GM20431 (cell line): ENCODE results near the gene VASN.

Experiments used
- in situ Hi-C: fragments of 300-500 bp; cut with MseI, MboI; formaldehyde crosslinking; loops from one replicate; pipeline ENCODE4 v1.15.0; 2020; ENCODE audit warnings: low sequenced_read_pairs; ENCODE audit not compliant: unreplicated experiment

Gene VASN

DNA sequence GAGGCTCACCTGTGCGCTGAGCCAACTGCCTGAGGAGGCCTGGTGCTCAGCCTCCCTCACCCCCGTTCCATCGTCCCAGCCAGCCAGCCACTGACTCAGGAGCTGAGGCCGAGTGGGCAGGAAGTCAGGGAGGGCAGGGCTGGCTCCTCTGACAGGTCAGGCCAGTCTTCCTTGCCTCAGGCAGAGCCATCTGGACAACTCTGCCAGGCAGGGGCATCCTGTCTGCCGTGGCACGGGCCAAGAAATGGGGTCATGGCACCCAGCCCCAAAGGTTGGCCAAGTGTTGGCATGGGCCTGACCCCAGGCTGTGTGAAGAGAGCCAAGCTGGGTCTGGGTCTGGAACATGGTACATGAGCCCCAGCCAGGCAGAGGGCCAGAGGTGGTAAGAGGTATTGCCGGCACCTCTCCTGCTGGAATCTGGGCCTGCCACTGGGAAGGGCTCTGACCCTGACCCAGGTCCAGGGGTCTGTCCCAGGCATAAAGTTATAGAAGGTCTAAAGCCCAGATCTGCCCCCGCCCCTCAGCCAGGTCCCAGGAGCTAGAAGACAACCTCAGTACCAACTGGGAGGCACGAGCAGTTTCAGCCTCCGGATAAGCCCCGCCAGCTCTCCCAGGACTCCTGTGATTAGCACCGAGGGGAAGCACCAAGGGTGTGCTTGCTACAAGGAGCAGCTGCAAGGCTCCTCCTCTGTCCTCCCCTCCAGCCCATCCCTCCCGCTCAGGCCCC is 2.5 kb upstream of the VASN start:
- in situ Hi-C loops: no loop called here

GRCh38 chr16:4370151-4370550 is 1.5 kb upstream of the VASN start:
- in situ Hi-C loops: no loop called here

GRCh38 chr16:4370570-4371356 is 885 bp upstream of the VASN start:
- in situ Hi-C loops: no loop called here

- in situ Hi-C loops: no loop called here
These were observed 441 bp downstream of the VASN start for GRCh38 chr16:4372001-4372577.

GRCh38 chr16:4372578-4373355 is 1.1 kb downstream of the VASN start:
- in situ Hi-C loops: no loop called here

DNA sequence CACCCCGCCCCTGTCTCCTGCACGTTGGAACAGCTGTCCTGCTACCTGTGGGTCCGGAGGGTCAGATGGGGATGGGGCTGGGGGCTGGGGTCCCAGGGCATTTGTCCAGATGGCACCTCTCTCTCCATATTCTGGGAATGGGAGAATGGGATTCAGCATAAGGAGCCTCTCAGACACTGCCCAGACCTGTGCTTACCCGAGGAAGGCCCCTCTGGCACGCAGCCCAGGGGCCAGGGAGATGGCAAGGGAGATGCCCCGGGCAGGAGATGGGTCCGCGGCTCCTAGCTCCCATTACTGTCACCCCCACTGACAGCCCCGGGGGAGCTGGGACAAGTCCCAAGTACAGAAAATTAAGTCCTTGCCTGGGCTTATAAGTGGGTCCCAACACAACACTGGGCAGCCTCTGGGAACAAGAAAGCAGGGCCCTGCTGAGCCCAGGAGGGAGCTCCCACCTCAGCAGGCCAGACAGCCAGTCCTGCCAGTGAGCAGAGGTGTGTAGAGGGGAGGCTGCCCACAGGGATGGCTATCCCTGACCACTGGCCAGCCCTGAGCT is 1.8 kb downstream of the VASN start:
- in situ Hi-C loops: no loop called here

DNA sequence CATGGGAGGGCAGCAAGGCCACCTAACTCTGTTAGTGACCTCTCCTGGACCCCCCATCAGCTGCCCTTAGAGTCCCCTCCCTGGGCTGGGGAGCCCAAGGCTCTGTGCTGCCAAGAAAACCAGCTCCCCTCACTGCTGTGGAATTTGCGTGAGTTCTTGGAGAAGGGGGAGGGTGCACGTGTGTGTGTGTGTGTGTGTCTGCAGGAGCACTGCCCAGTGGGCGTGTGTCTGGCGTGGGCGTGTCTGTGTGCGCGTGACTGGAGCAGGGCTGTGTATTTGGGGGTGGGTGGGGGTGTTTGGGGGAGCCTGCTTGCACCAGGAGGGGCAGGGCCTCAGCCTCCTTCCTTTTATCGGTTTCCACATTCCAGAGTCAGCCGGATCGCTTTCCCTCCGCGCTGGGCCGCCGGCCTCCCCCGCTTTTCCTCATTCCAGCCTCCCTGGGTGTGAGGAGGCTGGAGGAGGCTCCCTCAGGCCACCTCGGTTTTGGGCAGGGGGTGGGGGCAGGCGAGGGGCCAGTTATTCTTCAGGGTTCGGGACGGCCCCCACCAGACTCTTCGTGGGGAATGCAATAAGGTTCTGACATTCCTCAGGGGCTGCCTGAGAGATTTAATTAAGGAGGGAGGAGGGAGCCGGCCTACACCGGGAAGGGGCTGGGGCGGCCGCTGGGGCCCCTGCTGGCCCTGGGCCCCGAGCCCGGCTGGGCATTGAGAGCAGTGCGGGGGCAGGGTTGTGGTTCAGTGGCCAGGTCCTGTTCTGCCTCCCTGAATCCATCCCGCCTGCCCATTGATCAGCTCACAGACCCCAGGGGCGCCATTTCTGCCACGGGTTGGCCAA is 2.5 kb downstream of the VASN start:
- in situ Hi-C loops: no loop called here

GRCh38 chr16:4375717-4376116 is 4.1 kb downstream of the VASN start:
- in situ Hi-C loops: no loop called here

DNA sequence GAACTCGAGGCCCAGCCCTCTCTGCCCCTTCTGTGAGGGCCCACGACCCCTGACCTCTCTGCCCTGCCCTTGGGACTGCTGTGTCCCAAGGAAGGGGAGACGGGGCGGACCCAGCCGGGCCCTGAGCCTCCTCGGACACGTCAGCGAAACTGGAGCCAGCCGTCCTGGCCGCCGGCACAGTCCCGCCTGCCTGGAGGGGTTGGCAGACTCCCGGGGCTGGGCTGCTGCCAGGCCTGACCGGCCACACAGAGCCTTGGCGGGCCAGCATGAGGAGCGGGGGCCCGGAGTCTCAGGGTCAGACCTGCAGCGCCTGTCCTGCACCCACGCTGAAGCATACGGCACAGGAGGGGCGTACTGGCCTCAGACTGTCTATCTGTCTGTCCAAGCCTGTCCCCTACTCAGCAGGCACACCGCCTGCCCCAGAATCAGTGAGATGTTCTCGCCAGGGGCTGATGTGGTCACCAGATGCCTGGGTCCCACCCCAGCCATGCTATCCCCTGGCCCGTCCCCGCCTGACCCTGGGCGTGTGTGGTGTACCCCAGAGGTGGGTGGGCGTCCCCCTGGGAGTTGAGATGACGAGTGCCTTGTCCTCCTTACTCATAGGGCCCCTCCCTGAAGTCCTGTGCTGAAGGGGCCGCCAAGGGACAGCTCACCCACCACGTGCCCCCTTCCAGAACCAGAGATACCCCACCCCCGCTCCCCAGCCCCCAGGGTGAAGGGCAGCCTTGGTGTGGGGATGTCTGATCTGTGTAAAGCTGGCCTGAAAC is 4.7 kb downstream of the VASN start:
- in situ Hi-C loops: no loop called here

- in situ Hi-C loops: no loop called here
These were observed 5.4 kb downstream of the VASN start for GRCh38 chr16:4376893-4377572.

- in situ Hi-C loops: no loop called here
These were observed 6.0 kb downstream of the VASN start for GRCh38 chr16:4377573-4378154.

DNA sequence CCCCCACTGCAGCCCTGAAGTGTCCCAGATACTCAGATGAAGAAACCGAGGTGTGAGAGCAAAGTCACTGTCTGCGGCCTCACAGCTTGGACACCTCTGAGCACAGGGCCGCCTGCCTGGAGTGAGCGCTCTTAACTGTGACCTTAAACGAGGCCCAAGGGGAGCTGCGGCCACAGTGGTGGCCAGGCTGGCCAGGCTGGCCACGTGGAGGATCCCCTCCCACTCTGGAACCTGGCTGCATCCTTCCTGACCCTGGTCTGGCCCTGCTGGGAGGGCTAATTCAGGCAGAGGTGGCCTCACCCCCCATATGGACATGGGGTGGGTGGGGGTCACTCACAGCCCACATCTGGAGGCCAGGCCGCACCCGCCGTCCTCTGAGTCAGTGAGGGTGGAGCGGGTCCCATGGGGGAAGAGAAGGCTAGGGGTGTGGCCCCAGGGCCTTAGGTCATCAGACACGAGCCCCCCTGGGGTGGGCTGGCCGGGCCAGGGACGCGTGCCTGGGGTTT is 6.6 kb downstream of the VASN start:
- in situ Hi-C loops: no loop called here

DNA sequence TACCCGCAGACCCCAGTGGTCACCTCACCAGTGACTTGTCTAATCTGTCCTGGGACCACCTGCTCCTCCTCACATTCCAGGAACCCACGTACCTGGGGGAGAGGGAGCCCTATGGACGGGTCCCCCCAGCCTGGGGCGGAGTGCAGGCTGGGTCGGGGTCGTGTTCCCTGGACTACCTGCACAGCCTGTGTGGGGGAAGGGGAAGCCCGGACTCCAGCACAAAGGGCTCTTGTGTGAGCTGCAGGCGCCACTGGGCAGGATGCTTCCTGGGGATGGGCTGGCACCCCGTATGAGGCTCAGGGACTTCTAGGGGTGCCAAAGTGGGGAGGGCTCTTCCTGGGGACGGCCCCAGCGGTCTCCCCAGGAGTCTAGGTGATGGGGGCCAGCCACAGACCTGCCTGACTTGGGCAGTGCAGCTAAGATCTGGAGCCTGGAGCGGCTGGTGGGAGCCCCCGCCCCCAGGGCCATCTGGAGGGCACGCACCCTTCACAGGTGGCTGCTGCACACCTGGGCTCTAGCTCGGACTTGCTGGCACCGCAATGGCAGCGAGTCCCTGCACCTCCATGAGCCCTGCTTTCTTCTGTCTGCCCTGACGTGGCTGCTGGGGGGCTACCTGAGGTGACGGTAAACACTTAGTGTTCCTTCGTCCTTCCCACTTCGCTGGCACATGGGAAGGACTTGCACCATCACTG is 7.5 kb downstream of the VASN start:
- in situ Hi-C loops: no loop called here

DNA sequence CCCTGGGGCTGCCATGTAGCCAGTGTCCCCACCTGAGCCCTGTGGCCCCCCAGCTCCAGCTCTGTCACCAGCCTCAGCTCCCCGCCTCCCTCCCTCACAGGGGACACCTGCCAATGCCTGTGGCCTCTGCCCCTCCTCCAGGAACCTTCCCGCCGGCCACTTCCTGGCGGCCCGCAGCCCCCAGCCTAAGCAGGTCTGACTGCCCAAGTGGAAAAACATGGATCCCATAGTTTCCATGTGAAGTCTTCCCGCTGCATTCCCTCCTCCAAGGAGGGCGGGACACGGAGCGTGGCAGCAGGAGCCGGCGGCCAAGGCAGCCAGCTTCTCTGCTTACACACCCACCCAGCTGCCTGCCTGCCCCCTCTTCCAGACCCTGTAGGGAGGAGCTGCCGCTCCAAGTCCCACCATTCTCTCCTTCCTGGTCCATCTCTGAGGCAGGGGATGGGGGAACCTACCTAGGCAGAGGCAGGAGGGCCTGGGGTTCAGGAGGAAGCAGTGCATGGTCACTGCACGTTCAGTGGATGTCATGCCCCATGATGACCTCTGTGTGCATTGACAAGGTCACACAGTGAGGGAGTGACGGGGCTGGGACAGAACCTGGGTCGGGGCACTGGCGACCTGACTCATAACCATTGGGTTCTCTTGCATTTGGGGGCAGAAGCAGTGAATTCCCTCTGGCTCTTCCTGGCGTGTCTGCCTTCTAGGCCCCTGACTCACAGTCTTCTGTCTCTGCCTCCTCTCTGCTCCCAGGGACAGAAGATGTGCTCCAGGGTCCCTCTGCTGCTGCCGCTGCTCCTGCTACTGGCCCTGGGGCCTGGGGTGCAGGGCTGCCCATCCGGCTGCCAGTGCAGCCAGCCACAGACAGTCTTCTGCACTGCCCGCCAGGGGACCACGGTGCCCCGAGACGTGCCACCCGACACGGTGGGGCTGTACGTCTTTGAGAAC is 8.7 kb downstream of the VASN start:
- in situ Hi-C loops: no loop called here

GRCh38 chr16:4381072-4381934 is 9.7 kb downstream of the VASN start:
- in situ Hi-C loops: no loop called here
